Hepatocyte (in vitro differentiated cells): ENCODE results near the gene PNMA6E.

Source experiments
- EZH2phosphoT487 ChIP-seq: fragments of 200-600 bp; sonication (generic); IDR thresholded peaks from one replicate; pipeline ENCODE4 v1.6.1; 2018; ENCODE audit warnings: antibody characterized with exemption, mild to moderate bottlenecking, low read depth, moderate library complexity; ENCODE audit not compliant: unreplicated experiment, severe bottlenecking
- TF ChIP-seq, protein P1 (sequence below): fragments of 200-600 bp; sonication (generic); IDR thresholded peaks from 2 replicates; pipeline ENCODE4 v1.5.1; 2016; ENCODE audit warnings: antibody characterized with exemption, mild to moderate bottlenecking; ENCODE audit not compliant: poor library complexity

DNA sequence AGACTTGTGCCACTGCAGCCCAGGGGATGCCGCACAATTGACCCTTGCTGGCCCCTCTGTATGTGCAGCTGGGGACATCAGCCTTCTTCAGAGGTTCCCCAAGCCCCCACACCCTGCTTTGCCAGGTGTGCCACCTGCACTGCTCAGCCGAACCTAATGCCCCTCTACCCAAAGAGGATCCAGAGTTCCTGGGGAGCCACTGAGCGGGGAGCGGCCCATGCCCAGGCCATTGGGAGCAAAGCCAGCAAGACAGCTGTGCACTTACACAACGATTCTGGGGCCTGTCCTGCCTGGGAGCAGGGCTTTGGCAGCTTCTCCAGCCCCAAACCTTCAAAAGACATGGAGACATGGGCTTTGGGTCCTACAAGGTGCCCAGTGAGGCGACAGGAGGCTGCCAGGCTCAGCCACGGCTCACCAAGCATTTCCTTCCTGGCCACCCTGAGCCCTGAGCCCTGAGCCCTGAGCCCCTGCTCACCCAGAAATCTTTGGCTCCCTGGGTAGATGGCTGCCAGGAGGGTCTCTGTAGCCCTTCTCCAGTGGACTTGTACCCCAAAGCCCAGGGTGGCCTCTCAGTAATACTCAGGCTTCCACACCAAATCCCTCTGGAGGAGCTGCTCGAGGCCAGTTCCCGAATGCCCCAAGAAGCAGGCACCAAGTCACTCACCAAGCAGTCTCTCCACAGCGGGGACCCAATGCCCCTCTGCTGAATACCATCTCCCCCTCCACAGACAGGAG, 13.0 kb downstream of the PNMA6E start:
- TF ChIP-seq, protein P1, sequence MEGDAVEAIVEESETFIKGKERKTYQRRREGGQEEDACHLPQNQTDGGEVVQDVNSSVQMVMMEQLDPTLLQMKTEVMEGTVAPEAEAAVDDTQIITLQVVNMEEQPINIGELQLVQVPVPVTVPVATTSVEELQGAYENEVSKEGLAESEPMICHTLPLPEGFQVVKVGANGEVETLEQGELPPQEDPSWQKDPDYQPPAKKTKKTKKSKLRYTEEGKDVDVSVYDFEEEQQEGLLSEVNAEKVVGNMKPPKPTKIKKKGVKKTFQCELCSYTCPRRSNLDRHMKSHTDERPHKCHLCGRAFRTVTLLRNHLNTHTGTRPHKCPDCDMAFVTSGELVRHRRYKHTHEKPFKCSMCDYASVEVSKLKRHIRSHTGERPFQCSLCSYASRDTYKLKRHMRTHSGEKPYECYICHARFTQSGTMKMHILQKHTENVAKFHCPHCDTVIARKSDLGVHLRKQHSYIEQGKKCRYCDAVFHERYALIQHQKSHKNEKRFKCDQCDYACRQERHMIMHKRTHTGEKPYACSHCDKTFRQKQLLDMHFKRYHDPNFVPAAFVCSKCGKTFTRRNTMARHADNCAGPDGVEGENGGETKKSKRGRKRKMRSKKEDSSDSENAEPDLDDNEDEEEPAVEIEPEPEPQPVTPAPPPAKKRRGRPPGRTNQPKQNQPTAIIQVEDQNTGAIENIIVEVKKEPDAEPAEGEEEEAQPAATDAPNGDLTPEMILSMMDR = no peak
- TF ChIP-seq EZH2phosphoT487 = no peak
